ENCODE data around the gene CARD10. TPM values are rescaled to one million over a fixed set of nuclear protein-coding genes. Genes with fewer than 3 reads are reported as not detected.

Gene CARD10
- total and polyA plus RNA-seq, 2 of the 8 experiments (the other 6 are each of a cell fraction or from before 2014, with no cell fraction given): 13.5 to 14.4 TPM

DNA sequence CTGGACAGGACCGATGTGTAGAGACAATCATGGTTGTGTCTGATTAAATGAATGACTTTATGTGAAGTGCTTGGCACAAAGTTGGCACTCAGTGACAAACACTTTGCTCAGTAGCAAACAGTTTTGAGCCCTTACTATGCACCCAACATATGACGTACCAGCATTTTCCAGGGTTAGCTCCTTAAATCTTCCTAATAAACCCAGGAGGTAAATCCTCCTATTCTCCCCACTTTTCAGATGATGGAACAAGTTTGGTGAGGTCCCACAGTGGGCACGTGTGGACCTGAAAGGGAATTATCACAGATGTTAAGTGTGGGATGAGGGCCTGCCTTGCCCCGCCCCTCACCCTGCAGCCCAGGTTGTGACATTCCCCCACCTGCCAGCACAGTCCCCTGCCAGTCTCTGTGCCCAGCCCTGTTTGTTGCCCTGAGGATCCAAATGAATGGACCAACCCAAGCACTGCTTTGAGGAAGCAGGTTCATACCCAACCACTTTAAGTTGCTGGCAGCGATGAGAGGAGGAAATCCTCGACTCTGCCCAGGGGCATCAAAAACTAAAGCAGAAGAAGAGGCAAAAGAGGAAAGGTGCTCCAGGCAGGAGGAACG is 6.6 kb upstream of the CARD10 start (continued):
- TF ChIP-seq CHD7 (IDR thresholded peaks at IDR 0.05; ENCODE audit: insufficient replicate concordance, low read length) (no peak), HDAC6 (IDR thresholded peaks at IDR 0.05; ENCODE audit: low read depth, low read length) (no peak), TAF1 (IDR thresholded peaks at IDR 0.05; ENCODE audit: low read depth, low read length) (no peak), BRCA1 (IDR thresholded peaks at IDR 0.05; ENCODE audit: low read depth, low read length) (no peak), ATF2 (IDR thresholded peaks at IDR 0.05; ENCODE audit: low read length) (no peak), NANOG (IDR thresholded peaks at IDR 0.05; ENCODE audit: insufficient read depth, low read depth, low read length, poor library complexity, severe bottlenecking) (no peak), POLR2A (IDR thresholded peaks at IDR 0.05; ENCODE audit: control extremely low read depth in 1 of 2, low read depth in 2 of 2, low read length in 2 of 2) (no peak), EGR1 (IDR thresholded peaks at IDR 0.05; ENCODE audit: borderline replicate concordance, low read depth, low read length) (no peak)
